Measurements from ENCODE around the gene TPP1.

DNA sequence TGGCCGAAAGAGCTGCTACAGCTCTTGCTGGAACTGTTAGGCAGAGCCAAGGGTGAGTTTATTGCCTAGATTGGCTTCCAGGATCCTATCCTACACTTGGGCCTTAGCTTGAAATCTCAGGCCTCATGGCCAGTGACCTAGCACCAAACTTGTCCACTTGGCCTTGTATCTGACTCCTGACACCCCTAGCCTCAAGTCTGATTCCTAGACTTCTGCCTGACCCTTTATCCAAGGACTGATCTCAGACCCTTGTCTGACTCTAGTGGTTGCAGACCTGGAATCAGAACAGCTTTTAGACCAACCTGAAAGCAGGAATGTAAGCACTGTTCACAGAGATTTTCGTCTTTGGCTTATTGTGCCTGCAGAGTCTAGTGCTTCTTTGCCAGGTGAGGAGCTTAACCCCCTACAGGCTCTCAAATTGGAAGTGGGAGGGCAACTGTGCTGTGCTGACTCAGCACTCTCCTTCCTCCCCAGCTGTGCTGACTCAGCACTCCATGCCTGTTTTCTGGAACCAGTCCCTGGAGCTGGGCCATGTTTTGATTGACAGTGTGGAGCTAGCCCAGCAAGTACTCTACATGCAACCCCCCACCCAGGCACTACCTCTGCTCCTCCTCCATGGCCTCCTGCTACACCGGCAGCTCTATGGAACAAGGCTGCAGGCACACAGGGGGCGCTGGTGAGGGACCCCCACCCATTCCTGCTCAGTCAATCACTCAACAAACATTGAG, 50.9 kb downstream of the TPP1 start:
- TF ChIP-seq, protein P1, sequence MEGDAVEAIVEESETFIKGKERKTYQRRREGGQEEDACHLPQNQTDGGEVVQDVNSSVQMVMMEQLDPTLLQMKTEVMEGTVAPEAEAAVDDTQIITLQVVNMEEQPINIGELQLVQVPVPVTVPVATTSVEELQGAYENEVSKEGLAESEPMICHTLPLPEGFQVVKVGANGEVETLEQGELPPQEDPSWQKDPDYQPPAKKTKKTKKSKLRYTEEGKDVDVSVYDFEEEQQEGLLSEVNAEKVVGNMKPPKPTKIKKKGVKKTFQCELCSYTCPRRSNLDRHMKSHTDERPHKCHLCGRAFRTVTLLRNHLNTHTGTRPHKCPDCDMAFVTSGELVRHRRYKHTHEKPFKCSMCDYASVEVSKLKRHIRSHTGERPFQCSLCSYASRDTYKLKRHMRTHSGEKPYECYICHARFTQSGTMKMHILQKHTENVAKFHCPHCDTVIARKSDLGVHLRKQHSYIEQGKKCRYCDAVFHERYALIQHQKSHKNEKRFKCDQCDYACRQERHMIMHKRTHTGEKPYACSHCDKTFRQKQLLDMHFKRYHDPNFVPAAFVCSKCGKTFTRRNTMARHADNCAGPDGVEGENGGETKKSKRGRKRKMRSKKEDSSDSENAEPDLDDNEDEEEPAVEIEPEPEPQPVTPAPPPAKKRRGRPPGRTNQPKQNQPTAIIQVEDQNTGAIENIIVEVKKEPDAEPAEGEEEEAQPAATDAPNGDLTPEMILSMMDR (IDR thresholded peaks at IDR 0.05), result no peak
- TF ChIP-seq POLR2A (IDR thresholded peaks at IDR 0.05) (no peak), POLR2AphosphoS5 (IDR thresholded peaks at IDR 0.05) (peak in 2 of 4 donors; percentile 18 to 46), EP300 (IDR thresholded peaks at IDR 0.05) (no peak)
